Measurements from ENCODE around the gene PLCG2.

- TF ChIP-seq, protein P1, sequence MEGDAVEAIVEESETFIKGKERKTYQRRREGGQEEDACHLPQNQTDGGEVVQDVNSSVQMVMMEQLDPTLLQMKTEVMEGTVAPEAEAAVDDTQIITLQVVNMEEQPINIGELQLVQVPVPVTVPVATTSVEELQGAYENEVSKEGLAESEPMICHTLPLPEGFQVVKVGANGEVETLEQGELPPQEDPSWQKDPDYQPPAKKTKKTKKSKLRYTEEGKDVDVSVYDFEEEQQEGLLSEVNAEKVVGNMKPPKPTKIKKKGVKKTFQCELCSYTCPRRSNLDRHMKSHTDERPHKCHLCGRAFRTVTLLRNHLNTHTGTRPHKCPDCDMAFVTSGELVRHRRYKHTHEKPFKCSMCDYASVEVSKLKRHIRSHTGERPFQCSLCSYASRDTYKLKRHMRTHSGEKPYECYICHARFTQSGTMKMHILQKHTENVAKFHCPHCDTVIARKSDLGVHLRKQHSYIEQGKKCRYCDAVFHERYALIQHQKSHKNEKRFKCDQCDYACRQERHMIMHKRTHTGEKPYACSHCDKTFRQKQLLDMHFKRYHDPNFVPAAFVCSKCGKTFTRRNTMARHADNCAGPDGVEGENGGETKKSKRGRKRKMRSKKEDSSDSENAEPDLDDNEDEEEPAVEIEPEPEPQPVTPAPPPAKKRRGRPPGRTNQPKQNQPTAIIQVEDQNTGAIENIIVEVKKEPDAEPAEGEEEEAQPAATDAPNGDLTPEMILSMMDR (IDR thresholded peaks at IDR 0.05): 0 out of 2 replicates have a peak, but pooled peaks have one; percentile 9
- no peak for TF ChIP-seq ZFX (IDR thresholded peaks at IDR 0.05; ENCODE audit: borderline replicate concordance)
These were observed 637 bp downstream of the PLCG2 start for GRCh38 chr16:81779536-81780320.
